NCI-H2081 treated with DMSO at 0.1 percent for 48 hours (cell line): ENCODE results near the gene RNF4.

ENCODE experiments used
- DNase-seq: peaks from one replicate; lab custom pipeline; 2025; lab: John Stamatoyannopoulos, UW

The RNF4 gene

DNA sequence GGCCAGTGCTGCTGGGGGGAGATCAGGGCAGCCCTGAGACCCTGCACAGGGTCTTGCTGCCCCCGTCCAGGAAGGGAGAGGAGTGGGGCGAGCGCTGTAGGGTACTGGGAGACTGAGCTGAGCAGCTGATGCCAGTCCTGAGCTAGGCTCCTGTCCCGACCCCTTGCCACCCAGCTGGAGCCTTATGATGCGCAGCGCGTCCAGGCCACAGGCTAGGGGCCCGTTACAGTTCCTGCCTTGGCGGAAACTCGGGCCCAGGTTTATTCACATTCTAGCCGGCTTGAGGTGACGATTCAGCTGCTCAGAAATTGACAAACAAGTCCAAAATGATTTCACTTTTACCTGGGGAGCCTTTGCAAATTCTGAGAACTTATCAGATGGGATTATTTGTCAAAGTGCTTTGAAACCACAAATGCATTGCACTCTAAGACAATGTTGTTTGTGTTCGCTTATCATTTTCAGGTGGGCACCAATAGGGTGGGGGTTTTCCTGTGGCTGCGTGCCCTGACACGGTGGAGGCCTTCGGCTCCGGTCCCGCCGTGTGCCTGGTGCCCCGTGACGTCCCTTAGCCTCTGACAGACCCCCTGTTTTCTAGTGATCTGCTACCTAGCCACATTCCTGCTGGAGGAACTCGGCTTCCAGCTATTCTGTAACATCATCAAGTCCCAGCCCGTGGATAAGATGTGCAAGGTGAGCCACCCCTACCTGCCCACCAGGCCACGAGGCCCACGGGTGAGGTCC lies 31.3 kb upstream of the RNF4 start:
- no peak for DNase-seq

DNA sequence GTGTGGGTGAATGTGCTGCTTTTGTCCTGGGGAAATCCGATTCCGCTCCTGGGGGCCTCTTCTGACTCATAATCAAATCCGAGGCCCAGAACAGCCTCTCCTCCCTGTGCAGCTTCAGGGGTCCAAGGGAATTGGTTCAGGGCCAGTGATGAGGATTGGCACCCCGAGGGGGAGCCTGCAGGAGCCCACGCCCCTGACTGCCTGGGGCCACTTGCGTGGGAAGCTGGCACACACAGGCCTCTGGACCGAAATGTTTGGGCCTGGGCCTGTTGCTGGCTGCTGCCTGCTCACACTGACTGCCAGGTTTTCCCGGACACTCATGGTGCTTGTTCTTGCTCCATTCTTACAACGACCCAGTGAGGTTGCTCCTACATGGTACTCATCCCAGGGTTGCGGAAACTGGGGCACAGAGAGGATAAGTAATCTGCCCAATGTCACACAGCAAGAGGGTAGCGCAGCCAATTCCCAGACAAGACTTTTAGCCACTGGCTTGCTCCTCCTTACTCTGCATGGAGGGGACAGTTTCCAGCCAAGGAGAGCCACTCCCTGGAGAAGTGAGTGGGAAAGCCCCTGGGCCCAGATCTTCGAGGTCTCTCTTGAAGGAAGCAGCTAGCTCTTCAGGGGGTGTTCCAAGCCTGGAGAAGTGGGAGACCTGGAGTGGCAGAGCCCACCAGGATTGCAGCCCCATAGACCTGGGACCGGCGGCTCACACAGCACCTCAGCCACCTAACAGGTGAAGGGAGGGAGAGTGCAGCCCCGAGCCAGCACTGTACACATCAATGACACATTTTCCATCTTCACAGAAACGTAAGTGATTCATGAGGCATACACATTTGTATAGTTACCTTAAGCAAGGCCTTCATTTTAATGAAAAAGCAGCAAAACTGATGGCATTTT lies 29.8 kb upstream of the RNF4 start:
- DNase-seq, result no peak

DNA sequence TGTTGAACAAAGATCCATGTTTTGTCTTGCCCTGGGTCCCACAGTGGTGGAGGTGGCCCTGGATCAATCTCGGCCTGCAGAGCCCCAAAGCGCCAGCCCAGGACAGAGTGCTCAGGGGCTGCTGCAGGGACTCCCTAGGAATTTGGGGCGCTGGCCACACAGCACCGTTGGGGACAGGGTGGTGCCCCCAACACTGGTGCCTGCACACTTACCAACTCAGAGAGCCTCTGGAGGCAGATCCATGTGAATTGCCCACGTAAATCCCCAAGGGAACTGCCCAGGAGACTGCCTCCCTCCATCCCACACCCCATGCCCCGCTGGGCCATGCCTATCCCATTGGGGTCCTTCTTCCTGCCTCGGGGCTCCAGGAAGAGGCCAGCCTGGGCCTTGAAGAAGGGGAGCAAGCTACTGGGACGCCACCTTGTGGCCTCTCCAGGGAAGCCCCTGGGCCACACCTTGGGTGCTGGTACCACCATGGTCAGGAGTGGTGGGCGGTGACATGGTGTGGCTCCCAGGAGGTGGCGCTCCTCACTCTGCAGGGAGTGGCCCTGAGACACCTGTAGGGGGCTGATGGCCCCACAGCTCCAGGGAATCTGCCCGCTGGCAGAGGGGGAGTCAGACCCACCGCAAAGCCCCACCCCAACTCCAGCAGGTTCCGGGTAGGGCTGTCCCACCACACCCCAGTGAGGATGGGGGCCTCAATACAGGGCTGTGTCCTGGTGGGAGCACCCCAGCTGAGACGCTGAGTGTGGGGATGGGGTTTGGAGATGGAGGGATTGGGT lies 27.3 kb upstream of the RNF4 start:
- DNase-seq, result peak; percentile 24

DNA sequence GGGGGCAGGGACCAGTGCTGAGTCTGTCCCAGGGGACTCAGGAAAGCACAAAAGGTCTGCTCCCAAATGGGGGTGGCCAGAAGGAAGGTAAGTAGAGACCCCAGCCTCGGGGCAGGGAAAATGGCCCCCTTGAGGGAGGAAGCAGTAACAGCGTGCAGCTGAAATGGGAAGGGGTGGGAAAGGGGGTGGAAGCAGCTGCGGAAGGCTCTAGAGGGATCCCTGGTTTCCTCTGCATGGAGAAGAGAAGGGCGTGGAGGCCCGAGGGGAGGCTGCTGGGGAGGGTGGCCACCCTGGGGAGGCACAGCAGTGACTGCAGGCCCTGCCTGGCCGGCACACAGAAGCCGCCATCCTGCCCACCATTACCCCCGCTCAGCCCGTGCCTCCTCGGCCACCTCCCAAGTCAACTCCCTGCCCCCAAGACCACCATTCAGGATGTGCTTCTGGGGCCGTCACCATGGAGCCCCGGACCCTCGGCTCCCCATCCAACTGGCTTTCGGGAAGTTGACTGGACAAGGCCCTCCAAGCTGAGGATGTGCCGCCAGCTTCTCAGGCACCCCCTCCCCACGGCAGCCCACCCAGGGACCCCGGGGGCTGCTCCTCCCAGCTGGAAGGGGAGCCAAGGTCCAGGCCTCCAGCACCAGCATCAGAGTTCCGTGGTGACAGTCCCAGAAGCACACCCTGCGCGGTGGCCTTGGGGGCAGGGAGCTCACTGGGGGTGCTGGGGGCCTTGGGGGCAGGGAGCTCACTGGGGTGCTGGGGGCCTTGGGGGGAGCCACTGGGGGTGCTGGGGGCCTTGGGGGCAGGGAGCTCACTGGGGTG lies 26.5 kb upstream of the RNF4 start:
- DNase-seq, result no peak

DNA sequence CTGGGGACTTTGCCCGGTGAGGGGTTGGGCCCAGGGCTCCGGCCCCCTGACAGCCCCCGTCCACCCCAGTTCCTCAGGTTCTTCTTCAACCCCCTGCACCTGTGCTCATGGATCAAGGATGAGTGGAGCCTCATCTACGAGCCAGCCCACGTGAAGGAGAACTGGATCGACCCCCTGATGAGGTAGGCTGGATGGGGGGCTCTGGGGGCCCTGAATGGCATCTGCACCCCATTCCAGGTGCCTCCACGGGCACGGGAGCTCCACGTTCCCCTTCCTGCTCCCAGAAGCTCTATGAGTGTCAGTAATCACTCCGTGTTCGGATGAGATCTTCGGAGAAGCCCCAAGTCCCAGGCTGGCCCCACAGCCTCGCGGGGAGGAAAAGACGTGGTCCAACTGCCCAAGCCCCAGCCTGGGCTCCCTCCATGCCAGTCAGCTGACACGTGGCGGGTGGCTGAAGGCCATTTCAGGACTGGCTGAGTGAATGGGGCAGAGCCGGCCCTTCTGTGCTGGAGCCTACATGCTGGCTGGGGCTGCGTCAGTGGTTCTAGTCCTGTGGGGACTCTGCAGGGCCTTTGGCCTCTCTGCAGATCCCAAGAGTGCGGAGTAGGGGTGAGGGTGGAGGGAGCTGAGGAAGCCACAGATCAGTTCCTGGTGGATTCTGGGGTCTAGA lies 25.7 kb upstream of the RNF4 start:
- DNase-seq, result no peak

DNA sequence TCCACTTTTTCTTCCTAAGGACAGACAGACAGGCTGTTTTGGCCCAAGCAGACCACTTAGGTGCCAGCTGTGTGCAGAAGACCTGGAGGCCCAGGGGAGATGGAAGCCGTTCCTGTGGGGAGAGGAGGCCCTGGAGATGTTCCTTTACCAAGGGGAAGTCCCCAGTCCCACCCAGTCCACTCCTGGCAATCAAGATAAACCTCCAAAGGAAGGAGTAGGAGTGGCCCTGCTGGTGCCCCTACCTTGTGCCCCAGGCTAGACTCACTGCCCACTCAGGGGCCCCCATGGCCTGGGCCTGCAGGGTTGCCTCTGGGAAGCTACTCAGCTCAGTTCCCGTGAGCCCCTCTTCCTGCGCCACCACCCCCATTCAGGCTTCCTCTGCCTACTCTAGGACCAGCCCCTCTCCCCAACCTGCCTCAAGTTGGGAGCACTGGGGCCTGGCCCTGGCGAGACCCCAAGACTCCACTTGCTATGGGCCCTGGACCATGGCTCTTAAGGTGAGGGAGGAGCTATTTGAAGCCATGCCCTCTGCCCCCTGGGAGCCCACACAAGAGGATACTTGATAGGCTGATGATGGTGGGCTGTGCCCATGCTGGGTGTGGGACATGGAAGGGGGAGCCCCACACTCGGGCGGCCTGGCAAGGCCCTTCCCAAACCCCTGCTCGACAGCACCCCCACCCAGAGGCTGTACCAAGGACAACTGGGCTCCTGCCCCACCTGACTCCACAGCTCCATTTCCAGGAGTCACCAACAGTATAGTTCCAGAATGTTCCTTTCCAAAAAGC lies 24.8 kb upstream of the RNF4 start:
- DNase-seq, result no peak

DNA sequence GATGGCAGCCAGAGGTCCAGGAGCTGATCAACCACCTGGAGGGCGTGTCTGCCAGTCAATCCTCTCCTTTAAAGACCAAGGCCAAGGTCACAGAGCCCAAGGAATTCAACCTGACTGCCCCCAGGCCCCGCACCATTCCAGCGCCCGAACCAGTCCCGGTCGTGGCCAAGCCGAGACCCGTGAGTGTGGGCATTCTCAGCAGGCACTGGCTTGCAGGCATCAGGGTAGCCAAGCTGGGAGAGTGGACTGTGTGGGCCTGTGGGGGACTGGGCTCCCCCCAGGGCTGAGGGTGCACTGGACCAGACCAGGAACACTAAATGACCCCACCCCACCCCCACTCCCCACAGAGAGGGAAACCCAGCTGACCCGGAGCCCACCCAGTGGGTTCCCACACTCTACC lies 23.8 kb upstream of the RNF4 start:
- no peak for DNase-seq

DNA sequence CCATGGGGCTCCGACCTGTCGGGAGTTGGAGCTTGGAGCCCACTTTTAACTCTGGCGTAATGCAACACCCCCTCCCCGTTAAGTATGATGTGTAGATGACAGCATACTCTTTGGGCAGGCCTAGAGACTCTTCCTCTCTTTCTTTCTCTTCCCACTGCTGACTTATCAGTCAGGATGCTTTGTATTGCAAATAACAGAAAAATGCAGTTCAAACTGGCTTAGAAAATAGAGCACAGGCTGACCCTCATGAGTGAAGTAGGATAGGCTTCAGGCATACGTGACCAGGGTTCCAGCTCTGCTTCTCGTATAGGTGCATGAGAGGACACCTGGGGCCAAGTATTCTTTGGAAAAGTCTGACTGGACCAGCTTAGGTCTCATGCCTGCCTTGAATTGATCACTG lies 23.3 kb upstream of the RNF4 start:
- DNase-seq, result no peak

DNA sequence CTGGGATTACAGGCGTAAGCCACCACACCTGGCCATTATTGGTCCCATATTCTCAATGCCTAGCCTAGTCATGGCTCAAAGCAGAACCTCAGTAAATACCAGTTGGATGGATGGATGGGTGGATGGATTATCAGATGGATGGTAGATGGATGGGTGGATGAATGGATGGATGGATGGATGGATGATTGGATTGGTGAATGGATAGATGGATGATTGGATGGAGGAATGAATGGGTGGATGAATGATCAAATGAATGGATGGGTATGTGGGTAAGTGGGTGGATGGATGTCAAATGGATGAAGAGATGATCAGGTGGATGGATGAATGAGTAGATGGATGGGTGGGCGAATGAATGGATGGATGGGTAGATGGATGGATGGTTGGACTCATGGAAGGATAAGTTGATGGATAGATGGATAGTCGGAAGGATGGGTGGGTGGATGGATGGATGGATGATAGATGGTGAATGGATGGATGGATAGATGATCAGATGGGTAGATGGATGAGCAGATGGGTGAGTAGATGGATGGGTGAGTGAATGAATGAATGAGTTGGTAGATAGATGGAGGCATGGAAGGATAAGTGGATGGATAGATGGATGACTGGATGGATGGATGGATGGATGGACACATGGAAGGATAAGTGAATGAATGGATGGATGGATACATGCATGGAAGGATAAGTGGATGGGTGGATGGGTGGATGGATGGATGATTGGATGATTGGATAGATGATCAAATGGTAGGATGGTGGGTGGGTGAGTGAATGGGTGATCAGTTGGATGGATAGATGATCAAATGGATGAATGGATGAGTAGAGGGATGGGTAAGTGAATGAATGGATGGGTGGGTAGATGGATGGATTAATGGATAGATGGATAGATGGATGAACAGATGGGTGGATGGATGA lies 22.0 kb upstream of the RNF4 start:
- DNase-seq, result no peak

DNA sequence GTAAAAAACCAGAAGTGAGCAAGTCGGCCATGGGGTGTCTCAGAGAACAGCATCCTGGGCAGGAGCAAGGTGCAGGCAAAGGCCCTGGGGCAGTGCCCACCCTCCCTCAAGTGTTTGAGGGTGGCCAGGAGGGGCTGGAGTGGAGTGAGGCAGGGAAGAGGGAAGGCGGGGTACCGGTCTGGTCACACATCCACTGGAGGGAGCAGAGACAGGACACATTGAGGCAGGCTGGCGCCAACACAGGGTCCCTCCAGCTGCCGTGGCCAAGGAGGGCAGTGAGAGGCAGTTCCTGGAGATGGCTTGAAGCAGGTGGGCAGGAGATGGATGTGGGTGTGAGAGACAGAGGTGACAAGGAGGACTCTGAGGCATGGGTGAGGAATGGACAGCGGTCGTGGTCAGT lies 20.3 kb upstream of the RNF4 start:
- no peak for DNase-seq

DNA sequence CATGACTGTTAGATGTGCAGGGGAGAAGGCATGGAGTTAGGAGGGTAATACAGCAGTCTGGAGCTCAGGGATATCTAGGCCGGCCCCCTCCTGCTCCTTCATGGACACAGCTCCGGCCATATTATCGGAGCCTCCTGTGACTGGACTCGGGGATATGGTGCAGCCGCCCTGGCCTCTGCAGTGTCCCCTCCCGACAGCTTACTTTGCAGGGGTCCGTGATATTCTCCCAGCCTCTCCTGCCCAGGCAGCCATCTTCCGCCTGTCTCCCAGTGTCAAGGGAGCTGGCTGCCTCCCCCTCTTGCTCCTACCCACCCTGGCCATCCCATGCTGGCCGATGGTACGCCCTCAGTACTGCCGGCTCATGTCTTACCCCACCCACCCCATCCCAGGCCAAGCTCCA lies 19.9 kb upstream of the RNF4 start:
- no peak for DNase-seq

DNA sequence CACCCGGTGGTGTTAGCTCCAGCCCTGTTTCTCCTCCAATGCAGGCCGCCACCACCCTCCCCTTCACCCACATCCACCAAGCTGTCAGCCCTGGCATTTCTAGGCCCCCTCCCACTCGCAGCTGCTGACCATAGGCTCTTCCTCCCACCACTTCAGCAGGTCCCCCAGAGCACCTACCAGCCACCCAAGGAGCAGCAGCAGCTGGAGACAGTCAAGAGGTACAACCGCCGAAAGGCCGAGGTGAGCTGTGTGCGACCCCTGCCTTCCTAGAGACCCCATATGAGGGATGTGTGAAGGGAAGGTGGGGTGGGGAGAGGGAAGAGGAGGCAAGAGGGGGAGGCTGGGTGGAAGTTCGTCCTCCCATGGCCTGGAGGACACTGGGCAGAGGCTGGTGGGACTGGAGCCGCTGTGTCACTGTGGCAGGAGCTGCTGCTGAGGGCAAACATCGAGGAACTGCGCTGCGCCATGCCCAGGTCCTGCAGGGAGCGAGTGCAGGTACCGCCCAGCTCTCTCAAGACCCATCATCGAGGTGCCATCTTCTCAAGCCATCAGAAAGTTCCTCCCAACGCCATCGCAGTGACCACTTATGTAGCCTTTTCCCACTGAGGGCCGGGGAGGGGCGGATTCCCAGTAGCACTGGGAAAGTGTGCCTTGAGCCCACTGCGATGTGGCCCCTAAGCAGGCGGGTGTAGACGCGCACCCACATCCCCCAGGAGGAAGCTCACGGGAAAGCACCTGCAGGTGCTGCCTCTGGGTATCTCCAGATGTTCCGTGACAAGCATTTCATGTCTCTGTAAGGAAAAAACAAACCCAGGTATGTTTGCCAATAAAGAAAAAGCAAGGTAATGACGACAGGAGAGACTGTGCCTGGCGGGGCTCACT lies 19.2 kb upstream of the RNF4 start:
- no peak for DNase-seq

DNA sequence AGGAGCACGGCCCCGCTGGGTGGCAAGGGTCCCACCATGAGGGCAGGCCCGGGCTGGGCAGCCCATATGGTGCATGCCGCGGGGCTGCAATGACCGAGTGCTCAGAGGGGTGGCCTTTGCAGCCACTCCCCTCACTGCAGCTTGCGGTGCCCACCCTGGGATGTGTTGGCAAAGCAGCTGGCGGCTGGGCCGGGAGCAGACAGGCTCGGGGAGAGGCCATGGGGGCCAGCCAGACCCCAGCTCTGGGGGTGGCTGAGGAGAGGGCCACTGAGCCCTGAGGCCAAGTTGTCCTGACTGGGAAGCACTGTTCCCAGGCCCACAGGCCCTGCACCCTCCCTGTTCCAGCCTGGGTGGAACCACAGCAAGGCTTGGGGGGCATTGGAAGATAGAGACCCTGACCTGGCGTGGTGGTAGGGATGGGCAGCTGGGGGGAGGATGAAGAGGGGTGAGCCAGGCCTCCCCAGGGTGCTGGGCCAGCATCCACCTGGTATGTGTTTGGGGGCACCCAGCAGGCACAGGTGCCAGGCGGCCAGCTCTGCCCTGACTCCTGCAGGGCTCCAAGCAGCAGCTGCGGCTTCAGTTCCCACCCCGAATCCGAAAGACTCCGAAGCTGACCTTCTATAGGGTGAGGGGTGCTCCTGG lies 18.4 kb upstream of the RNF4 start:
- no peak for DNase-seq

DNA sequence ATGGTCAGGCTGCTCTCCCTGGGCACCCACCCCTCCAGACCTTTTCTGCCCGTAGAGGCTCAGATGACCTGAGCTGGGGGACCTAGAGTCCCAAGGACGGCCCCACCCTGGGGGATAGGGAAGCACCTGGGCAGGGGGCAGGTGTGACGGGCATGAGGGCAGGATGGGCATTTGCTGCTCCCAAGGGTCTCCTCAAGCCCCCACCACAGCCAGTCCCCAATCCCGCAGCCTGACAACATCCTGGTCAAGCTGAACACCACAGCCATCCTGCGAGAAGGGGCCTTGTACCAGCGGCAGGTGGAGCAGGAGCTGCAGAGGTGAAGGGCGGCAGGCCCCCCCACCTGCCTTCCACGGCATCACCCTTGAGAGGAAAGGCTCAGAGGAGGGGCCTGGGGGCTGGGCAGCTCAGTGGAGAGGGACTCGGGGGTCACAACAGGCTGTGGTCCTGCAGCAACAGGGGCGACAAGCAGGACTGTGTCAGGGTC lies 17.8 kb upstream of the RNF4 start:
- no peak for DNase-seq

DNA sequence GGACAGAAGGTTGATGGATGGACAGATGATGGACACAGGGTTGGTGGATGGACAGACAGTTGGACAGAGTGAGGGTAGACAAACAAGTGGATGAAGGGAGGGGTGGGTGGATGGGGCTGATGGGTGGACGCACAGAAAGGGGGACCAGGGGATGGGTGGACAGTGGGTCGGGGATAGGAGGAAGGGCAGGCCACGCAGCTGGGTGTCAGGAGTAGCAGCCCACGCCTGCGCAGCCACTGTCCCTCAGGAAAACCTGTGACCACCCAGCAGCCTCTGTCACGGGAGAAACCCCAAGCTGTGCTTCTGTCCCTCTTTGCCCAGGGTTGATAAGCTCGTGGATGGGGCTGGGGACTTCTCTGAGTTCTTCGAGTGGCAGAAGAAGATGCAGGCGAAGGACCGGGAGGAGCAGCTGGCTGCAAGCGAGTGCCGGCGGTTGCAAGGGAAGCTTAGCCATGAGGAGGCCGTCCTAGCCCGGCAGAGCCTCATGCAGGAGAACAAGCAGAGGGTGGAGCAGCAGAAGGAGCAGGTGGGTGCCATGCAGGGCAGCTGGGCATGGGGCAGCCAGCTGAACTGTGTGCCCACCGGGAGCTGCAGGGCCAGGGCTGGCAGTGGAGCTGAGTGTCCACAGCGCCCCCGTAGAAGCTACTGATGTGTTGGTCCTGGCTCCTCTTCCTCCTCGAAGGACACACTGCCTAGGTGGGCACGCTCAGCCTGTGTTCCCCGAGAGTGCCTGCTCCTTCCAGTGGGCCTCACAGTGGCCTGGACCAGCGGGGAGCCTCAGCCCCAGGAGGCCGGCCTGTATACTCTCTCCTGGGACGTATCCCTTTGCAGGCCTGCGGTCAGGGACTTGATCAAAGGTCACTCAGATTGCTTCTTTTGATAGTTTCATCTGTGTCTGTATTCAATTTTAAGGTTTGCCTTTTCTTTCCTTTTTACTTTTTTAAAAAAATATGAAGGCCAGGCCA lies 16.8 kb upstream of the RNF4 start:
- no peak for DNase-seq

DNA sequence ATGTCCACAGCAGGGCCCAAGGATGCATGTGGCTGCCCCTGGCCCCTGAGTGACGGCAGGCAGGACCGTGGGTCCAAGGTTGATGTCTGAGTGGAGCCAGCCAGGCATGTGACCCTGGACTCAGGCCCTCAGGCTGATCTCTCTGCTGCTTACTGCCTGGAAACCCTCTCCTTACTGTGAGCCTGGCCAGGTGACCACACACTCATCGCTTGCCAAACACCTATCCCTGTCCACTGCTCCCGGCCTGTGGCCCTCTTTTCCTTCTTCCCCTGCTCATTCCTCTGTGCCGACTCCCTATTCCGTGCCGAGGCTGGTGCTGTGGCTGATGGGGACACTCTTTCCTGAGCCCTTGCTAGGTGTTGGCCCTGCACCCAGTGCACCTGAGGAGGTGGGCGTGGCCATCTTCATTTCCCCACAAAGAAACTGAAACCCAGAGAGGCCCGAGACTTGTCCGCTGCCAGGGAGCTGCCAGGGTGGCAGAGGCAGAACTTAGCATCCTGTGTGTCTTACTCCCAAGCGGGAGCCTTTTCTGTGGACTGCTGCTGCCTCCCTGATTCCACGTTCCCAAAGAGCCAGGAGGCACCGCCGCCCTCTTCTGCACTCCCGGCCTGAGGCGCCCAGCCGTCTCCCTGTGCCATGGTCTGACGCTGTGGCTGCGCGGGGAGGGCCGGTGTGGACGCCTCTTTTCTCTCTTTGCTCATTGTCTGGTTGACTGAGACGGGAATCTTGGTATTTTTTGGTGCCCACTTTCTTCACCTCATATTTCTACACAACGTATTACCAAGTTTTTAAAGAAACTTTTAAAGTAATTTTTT lies 11.2 kb upstream of the RNF4 start:
- no peak for DNase-seq
